ENCODE data around the gene BCL2L15.

BCL2L15 gene

DNA sequence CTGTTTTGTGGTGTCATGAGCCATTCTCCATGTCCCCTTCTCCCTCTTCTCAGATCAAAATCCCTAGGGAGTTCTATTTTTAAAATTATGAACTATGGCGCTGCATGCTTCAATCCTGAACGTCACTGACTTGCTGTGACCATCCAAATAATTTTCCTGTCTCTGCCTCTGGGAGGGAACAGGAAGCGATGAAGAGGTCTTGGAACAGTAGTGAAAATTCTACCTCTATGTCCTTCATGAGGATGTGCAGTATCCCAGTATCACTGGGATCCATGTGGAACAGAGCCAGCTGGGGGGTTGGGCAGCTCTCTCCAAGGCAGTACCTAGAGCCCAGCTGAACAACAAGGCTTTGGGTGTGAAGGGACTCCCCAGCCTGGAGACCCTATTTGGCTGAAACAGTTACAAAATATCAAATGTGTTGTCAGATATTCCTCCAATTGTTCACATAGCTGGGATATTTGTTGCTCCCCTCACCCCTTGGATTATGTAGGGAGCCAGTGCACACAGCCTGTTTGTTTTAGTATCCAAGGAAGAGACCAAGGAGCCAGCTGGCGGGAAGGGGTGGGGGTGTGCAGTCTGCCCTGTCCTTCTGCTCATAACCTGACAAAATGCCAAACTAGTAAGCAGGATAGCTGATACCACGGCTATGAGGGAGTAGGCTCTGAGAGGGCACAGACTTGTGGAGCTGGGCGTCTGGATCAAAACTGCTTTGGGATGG is 25.4 kb upstream of the BCL2L15 start:
- no peak overlapping the region for H3K4me3 ChIP-seq (replicated peaks; ENCODE audit: low read depth, low read length)
- TF ChIP-seq, protein P1, sequence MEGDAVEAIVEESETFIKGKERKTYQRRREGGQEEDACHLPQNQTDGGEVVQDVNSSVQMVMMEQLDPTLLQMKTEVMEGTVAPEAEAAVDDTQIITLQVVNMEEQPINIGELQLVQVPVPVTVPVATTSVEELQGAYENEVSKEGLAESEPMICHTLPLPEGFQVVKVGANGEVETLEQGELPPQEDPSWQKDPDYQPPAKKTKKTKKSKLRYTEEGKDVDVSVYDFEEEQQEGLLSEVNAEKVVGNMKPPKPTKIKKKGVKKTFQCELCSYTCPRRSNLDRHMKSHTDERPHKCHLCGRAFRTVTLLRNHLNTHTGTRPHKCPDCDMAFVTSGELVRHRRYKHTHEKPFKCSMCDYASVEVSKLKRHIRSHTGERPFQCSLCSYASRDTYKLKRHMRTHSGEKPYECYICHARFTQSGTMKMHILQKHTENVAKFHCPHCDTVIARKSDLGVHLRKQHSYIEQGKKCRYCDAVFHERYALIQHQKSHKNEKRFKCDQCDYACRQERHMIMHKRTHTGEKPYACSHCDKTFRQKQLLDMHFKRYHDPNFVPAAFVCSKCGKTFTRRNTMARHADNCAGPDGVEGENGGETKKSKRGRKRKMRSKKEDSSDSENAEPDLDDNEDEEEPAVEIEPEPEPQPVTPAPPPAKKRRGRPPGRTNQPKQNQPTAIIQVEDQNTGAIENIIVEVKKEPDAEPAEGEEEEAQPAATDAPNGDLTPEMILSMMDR (IDR thresholded peaks at IDR 0.05; ENCODE audit: low read length, missing control alignments), result no peak
- peak; percentile 87 for DNase-seq (ENCODE audit: low read depth)

DNA sequence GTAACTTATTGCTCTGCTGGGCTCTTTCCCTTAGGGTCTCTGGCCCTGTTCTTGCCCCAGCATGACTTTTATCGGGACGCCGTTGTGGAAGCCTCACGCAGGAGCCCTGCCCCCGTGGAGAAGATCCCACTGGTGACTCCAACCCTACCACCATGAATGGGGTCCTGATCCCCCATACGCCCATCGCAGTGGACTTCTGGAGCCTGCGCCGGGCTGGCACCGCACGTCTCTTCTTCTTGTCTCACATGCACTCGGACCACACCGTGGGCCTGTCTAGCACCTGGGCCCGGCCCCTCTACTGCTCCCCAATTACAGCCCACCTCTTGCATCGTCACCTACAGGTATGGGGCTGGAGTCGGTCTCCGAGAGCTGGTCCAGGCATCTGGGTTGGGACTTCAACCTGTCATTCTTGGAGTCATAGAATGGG is 18.1 kb upstream of the BCL2L15 start:
- TF ChIP-seq, protein P1 (IDR thresholded peaks at IDR 0.05; ENCODE audit: low read length, missing control alignments), result no peak
- DNase-seq (ENCODE audit: low read depth), result no peak
- H3K4me3 ChIP-seq (replicated peaks; ENCODE audit: low read depth, low read length), result peak overlapping the region; percentile 92

DNA sequence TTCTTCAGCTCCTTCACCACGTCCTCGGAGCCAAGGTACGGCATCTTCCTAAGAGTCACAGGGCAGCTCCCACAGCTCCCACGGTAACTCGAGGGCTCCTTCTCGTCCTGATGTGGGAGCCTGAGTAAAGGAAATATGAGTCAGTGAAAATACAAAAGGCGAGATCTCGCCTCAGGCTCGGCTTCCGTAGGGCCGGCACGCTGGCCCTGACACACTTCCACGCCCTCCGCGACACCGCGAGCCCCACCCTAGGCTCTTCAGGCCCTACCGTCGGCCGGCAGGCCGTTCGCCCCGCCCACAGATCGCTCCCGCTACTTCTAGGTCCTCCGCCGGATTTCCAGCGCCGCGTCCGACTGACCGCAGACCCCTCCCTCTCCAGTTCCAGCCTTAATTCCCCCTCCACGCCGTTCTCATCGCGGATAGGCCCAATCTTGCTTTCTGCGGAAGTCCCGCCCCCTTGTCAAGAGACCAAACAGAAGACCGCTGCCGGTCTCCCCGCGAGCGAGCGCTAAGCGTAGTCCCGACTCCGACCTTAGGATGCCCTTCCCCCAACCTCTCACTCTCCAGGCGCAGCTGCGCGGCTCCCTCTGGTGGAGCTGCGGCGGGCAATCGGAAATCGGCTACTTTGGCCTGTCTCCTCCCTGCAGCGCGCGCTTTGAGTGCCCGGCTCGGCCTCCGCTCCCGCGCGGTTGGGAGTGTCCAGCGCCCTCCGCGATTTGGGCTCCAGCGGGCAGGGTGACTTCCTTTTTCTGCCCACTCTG is 17.5 kb upstream of the BCL2L15 start, which contains the start of the genes AP4B1 and DCLRE1B:
Gene AP4B1, minus strand, starts transcription at position 126 of the 761 bp plus-strand sequence. Its CDS starts 82 bp downstream, at position 44.
Gene DCLRE1B, plus strand, starts transcription at position 653 of the 761 bp plus-strand sequence. CDS start 261 bp downstream, outside the sequence.
- peak within 1 kb of the TSS; percentile 92 for H3K4me3 ChIP-seq (replicated peaks; ENCODE audit: low read depth, low read length)
- TF ChIP-seq, protein P1 (IDR thresholded peaks at IDR 0.05; ENCODE audit: low read length, missing control alignments), result peak; percentile 59
- peak; percentile 100 for DNase-seq (ENCODE audit: low read depth)

DNA sequence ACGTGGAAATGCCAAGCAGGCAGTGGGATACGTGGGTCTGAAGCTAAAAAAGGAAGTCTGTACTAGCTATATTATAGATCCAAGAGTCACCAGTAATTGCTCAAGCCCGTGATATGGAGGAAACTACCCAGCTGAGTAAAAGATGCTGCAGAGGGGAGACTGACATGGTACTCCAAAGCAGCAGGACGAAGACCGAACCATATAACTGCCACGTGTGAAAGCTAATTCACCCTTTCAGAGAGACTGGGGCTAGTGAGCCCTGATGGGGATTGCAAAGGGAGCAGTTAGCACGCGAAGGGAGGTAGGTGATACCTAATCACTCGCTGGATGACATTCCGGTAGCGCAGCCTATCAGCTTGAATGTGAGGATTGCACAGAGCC is 16.9 kb upstream of the BCL2L15 start:
- no peak for DNase-seq (ENCODE audit: low read depth)
- TF ChIP-seq, protein P1 (IDR thresholded peaks at IDR 0.05; ENCODE audit: low read length, missing control alignments), result no peak
- H3K4me3 ChIP-seq (replicated peaks; ENCODE audit: low read depth, low read length), result peak overlapping the region; percentile 92

DNA sequence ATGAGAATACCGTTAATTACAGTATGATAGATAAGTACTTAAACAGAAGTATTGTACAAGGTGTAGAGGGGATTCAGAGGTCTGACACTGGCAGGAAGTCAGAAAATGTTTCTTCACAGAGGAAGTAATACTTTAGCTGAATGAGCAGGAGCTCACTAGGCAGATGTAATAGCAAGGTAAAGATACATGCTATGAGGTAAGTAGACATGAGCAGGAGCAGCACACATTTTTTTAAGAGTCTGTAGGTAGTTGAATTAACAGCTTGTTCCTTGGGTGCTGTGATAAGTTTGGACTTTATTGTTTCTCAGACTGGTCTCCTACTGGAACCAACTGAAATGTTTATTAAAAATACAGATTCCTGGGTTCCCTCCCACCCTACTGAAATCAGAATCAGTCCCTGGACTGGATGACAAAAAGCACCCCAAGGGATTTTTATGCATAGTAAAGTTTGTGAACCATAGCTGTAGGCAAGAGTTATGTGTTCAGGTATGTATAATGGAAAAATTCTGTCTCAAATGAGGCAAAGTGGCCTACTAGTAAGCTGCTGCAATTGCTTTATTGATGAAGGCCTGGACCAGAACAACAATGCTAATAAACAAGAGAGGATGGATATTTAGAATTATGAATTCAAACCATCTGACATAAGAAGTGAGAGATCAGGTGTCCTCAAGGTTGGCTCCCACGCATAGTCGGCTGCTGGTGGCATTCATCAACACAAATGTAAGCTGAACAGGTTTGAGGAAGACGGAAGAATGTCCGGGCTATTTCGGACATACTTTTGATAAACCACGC is 16.3 kb upstream of the BCL2L15 start:
- TF ChIP-seq, protein P1 (IDR thresholded peaks at IDR 0.05; ENCODE audit: low read length, missing control alignments), result no peak
- peak overlapping the region; percentile 92 for H3K4me3 ChIP-seq (replicated peaks; ENCODE audit: low read depth, low read length)
- no peak for DNase-seq (ENCODE audit: low read depth)

DNA sequence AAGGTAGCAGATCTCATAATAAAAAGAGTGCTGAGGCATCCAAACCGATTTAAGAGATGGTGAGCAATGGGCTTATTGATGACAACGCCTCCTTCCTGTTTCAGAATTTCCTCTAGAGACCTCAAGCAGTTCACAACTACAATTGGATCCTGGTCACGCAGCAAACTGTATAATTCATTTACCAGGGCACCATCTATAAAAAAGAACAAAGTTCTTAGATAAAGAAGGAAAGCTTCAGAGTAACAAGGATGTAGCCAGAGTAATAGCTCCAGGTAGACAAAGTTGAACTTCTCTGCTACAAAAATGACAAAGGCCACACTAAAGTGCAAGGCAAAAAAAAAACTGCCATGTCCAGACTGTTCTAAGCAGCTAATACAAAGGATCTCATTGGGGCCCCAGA is 13.8 kb upstream of the BCL2L15 start:
- no peak overlapping the region for H3K4me3 ChIP-seq (replicated peaks; ENCODE audit: low read depth, low read length)
- no peak for DNase-seq (ENCODE audit: low read depth)
- TF ChIP-seq, protein P1 (IDR thresholded peaks at IDR 0.05; ENCODE audit: low read length, missing control alignments), result no peak

All from fibroblast of pulmonary artery (primary cell).